HG03025 (cell line): ENCODE data around the gene SAT2.
A peak's percentile ranks its signal among the peaks of the same experiment; 100 is the strongest.

Experiments
- ATAC-seq: cut with Tn5 transposase; IDR thresholded peaks from one replicate; pipeline ENCODE4 v1.9.1; 2021; ENCODE audit warnings: mild to moderate bottlenecking, moderate library complexity; ENCODE audit not compliant: unreplicated experiment, low FRiP score

Gene SAT2

DNA sequence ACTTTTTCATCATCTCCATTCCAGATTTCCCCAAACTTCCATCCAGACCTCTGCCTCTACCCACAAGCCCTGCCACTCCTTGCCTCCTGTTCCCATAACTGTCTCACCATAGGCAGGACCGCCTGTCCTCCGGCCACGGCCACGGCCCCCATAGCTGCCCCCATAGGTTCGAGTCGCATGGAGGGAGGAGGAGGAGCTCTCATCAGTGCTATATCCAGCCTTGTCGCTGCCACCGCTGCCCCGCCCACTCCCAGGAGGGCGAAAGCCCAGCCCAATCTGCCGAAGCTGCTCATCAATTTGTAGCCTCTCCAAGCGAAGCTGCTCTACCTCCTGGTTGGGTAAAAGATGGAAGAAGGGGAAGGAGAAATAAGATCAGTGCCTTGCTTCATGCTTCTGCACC lies 34.3 kb downstream of the SAT2 start:
- no peak for ATAC-seq

DNA sequence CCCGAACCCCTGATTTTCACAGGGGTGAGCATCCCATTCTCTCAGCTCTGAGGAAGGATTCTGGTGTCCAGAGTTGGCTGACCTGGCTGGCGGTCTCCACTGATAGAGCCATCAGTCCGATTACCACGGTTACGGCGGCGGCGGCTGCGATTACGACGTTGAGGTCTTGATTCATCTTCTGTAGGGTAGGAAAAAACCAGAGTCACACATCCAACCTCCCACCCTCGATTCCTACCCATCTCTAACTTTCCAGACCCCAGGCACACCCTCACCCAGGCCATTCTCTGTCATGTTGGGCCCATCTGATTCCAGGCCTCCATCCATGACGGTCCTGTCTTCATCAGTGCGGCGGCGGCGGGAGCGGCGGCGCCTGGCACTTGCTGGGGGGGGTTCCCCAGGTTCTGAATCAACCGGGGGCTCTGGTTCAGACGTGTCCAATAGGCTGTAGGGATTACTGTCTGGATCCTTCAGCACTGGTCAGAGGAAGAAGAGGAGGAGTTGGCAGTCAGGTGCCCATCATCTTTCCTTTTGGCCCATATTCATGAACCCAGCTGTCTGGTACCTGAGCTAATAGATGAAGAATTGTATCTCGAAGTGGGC lies 35.1 kb downstream of the SAT2 start:
- no peak for ATAC-seq

DNA sequence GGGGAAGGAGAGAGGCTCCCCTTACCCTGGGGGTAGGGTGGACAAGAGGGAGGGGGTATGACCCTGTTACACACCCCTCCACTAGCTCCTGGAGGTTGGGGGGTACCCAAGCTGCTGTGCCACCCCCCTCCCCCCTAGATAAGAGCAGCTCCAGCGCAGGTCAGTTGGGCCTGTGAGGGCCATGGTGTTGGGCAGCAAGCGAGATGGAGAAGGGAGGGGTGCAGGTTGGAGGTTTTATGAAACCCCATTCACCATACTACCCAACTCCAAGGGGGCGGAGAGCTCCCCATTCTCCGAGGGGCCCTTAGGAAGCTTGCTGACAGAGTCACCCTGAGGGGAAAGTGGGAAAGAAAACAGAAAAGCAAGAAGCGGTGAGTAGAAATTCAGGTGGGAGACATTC lies 36.0 kb downstream of the SAT2 start:
- ATAC-seq = no peak

DNA sequence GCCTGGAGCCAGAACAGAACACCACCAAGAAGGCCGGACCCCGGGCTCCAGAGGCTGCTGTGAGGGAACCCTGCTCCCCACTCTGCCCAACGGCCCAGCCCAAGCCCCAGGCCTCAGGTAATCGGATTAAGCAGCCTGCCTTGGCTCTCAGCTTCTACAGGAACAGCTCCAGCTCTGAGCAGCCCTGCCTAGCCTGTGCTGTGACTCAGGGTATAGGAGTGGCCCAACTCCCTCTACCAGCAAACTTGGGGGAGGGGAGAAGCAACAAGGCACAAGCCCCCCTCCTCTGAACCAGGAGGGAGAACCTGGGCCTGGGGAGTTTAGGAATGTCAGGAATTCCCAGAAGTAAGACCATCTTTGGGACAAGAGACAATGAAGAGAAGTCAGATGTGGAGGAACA lies 36.9 kb downstream of the SAT2 start:
- ATAC-seq = no peak

DNA sequence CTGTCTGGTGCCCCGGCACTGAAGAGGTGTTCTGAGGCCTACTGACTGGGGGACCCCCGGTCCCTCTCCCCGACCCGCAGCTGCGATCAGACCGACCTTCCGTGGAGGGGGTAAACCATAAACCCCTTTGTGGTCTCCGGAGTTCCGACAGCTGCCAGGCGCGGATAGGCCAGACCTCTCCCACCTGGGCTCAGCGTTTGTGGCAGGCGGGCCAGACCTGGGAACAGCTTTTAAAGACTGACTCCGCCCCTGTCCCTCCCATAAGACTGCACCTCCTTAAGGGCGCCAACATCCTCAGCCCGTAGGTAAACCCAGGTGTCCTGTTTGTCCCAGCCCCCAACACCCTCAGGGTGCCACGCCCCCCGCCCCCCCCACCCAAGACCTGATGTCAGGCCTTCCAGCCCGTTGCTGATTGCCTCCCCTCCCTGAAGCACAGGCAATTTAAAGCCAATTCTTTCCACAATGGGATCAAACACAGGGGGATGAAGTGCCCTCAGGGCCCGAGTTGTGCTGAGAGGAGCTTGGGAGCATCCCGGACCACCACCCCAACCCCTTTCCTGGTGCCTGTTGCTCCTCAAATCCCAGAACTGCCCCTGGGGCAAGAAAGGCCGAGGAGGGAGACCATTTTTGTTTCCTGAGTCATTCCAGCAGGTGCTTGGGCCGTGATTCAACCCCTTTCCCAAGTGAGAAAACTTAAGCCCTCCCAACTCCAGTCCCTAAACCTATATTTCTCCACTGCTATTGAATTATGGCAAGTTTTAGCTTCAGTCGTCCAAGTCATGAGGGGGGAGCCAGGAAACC lies 37.5 kb downstream of the SAT2 start, which contains the start of gene SOX15:
TSS of gene SOX15 (minus strand) at position 204 of the 801 bp plus-strand sequence. CDS start 418 bp downstream, outside the sequence.
- no peak for ATAC-seq

DNA sequence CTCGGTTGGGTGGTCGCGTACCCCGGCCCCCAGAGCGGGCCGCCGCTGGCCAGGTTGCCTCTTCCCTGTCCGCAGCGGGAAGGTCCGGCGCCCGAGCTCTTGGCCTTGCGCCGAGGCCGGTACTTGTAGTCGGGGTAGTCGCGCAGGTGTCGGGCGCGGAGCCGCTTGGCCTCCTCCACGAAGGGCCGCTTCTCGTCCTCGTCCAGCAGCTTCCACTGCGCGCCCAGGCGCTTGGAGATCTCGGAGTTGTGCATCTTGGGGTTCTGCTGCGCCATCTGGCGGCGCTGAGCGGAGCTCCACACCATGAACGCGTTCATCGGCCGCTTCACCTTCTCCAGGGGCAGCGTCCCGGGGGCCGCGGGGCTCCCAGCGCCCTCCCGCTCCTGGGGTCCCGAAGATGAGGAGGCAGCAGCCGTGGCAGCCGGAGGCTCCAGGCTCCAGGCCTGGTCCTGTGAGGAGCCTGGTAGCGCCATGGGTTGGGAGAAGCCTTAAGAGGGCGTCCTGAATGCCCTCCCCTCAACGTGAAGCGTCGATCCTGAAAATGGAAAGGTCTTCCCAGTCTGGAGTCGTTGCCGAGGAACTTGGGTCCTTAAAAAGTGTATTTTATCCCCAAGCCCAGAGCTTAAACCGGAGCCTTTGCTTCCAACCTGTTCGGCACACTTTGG lies 38.3 kb downstream of the SAT2 start:
- no peak for ATAC-seq

DNA sequence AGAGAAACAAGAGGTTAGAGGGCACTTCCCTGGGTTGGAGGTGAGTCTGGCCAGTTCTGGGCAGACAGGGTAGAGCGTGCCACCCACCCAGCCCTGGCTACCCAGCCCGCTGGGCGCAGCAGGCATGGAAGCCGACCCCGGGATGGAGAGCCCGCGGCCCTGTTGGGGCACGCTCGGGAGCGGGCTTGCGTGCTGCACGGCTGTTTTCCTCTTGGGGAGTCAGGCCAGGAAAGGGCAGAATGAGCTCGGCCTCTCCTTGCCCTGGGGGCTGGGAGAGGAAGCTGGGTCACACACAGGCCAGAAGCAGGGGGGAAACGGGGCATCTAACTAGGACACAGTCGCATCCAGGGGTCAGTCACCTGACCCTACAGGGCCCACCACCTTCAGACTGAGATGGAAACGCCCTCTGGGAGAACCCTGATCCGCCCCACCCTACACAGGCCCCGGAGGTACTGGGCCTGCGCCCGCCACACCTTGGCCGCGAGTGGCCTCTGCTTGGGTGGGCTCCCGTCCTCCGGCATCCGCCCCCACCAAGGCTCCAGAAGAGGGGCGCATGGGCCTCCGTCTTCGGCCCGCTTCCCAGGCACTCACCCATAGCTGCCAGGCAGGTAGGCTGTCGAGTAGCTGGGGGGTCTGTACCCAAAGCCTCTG lies 38.9 kb downstream of the SAT2 start:
- ATAC-seq = no peak

DNA sequence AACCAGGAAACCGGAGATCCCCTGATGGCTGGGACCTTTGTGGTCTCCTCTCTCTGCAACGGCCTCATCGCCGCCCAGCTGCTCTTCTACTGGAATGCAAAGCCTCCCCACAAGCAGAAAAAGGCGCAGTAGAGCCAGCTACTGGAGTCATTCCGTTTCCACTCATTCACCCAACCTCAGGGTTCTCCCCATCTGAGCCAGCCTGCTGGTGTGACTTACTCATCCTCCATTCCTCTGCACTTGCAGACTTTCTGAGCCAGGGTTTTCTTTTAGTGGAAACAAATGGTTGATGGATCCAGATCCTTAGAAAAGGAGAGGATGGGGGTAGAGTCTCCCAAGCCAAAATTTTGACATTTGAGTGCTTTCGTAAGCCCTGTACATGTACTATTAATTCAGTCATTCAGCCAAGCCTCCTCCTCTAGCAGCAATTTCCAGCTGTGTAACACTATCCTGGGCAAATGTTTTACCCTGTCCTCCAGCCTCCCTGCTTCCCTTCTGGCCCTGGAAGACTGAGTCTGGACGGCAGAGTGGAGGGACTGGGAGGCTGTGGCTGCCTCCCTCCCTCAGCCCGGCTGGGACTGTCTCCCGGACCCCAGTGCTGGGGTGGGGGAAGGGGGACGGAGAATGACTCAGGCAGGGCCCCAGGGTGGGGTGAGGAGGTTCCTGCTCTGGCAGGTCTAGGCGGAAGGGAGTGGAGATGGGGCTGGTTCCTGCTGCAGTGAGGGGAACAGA lies 40.0 kb downstream of the SAT2 start:
- no peak for ATAC-seq

DNA sequence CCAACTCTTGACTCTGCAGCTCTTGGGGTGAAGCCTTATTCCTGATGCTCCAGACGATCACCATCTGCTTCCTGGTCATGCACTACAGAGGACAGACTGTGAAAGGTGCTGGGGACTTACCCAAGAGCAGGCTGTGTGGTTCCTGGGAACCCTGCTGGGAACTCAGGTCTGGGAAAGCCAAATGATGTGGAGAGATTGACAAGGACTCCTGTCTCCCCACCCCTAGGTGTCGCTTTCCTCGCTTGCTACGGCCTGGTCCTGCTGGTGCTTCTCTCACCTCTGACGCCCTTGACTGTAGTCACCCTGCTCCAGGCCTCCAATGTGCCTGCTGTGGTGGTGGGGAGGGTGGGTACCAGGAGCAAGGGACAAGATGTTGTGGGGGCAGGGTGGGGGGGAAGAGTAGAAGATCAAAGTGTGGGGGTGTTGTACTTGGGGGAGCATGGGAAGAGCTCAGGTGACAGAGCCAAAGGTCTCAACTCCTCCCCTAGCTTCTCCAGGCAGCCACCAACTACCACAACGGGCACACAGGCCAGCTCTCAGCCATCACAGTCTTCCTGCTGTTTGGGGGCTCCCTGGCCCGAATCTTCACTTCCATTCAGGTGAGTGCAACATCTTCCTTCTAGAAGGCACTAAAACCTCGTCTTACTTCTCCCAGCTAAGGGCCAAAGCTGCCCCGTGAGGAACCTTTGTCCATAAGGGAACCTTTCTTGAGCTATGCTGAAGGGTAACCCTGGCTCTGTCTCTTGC lies 40.8 kb downstream of the SAT2 start:
- ATAC-seq = no peak

DNA sequence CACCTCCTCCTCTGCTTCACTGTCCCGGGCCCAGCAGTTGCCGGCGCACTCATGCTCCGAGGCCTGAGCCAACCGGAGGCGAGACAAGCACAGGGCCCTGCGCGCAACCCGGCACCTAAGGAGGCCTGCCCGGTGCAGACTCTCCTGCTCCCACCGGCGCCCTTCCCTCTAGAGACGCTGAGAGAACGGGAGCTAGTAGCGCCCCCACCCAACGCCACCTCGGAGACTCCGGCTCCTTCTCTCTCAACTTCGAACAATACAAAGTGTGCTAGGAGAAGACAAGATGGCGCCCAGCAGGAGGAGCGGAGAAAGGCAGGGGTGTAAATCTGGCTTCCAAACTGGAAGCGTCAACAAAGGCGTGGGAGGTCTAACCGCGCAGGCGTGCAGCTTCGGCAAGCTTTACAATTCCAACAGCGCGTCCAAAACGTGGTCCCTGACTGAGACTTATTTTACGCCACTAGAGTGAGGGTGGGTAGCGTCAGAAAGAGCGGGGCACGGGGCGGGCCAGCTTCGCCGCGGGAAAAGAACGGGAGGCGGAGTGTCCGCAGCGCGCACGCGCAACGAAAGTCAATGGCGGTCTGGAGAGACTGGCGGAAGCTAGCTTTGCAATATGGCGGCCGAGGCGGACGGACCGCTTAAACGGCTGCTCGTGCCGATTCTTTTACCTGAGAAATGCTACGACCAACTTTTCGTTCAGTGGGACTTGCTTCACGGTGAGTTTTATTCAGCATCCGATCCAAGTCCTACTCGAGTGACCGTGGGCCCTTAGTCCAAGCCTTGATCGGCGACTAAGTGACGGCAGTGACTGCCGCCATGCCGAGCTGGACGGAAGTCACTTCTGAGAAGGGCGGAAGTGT lies 44.1 kb downstream of the SAT2 start, which contains the start of gene MPDU1:
TSS of gene MPDU1 (plus strand) at position 600 of the 857 bp plus-strand sequence. CDS start at position 611, 11 bp downstream.
- ATAC-seq = peak; percentile 64

DNA sequence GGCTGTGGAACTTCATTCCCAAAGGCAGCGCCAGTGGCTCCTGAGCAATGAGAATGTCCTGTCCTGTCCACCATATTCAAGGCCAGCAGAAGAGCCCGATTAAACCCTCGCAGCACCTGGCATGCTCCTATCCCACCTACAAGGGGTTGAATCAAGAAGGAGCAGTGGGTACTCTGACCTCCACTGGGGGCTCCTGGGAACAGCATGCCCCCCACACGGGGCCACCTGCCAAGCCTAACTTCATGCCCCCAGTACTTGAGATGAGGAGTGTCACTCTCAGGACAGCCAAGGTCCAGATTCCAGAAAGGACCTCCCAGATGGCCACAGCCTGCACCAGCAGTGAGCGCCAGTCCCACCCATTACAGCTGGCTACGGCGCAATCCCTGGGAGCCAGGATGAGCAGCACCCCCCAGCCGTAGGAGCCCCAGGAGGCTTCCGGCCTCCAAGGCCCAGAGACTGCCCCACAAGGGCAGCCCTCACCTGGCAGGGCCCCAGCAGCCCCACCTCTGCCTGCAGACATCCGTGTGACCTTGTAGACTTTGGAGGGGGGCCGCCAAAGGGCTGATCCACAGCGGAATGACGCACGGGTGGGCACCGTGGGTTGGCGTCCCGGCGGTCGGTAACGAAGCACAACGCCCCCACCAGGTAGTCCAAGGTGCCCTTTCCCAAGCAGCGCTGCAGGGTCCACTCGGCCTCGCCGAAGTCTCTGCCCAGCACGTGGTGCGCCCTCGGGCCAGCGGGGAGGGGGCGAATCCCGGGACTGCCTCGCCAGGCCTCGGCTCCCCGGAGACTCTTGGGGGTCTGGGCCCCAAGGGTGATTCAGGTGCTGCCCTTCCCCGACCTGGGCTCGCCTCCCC lies 45.0 kb downstream of the SAT2 start:
- no peak for ATAC-seq

DNA sequence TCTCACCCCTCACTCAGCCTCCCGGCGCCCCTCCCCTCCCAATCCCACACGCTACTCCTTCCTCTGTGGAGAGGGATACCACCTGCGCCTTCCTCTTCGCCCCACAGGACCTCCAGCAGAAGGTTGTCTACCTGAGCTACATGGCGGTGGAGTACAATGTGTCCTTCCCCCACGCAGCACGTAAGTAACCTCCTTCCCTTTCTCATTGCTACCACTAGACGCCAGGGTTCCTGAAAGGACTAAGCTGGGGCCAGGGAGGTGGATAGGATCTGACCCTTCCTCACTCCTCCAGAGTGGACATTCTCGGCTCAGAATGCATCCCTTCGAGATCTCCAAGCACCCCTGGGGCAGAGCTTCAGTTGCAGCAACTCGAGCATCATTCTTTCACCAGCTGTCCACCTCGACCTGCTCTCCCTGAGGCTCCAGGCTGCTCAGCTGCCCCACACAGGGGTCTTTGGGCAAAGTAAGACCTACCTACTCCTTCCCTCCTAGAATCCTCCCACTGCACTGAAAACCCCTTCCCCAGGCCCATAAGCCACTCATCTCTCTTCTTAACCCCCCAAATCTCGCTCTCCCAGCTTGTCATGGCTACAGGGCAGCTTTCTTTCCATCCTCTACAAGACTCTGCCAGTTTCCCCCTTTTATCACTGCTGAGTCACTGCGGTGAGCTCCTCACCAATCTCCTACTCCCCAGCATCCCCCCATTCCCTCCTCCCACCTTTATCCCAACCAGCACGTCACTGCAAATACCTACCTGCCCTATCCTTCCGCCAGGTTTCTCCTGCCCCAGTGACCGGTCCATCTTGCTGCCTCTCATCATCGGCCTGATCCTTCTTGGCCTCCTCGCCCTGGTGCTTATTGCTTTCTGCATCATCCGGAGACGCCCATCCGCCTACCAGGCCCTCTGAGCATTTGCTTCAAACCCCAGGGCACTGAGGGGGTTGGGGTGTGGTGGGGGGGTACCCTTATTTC lies 46.7 kb downstream of the SAT2 start:
- ATAC-seq = no peak

DNA sequence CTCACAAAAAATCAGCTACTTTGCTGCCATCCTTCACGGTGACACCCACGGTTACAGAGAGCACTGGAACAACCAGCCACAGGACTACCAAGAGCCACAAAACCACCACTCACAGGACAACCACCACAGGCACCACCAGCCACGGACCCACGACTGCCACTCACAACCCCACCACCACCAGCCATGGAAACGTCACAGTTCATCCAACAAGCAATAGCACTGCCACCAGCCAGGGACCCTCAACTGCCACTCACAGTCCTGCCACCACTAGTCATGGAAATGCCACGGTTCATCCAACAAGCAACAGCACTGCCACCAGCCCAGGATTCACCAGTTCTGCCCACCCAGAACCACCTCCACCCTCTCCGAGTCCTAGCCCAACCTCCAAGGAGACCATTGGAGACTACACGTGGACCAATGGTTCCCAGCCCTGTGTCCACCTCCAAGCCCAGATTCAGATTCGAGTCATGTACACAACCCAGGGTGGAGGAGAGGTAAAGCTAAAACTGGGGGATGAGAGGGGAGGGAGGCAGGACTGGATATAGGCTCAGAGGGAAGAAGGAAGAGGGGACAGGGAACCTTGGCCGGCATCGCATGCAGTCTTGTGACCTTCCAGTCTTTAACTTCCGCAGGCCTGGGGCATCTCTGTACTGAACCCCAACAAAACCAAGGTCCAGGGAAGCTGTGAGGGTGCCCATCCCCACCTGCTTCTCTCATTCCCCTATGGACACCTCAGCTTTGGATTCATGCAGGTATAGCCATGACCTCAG lies 47.6 kb downstream of the SAT2 start:
- ATAC-seq = no peak

DNA sequence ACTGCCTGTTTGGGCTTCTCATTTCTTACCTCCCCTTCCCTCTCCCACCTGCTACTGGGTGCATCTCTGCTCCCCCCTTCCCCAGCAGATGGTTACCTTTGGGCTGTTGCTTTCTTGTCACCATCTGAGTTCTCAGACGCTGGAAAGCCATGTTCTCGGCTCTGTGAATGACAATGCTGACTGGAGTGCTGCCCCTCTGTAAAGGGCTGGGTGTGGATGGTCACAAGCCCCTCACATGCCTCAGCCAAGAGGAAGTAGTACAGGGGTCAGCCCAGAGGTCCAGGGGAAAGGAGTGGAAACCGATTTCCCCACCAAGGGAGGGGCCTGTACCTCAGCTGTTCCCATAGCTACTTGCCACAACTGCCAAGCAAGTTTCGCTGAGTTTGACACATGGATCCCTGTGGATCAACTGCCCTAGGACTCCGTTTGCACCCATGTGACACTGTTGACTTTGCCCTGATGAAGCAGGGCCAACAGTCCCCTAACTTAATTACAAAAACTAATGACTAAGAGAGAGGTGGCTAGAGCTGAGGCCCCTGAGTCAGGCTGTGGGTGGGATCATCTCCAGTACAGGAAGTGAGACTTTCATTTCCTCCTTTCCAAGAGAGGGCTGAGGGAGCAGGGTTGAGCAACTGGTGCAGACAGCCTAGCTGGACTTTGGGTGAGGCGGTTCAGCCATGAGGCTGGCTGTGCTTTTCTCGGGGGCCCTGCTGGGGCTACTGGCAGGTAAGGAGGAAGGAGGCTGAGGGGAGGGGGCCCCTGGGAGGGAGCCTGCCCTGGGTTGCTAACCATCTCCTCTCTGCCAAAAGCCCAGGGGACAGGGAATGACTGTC lies 48.4 kb downstream of the SAT2 start, which contains the start of gene CD68:
TSS of gene CD68 (plus strand) at position 638 of the 833 bp plus-strand sequence. CDS start at position 678, 40 bp downstream.
- no peak for ATAC-seq
